ENCODE data around the gene USP17L19.
"Not testable (repeated sequence)": the region's sequence is repeated elsewhere in the genome, so short reads cannot be mapped to it uniquely, and the experiment has no call there.

- TF ChIP-seq REST (IDR thresholded peaks at IDR 0.05); SMC3 (IDR thresholded peaks at IDR 0.05); RAD21 (conservative IDR thresholded peaks at IDR 0.05 in 1 of 2, IDR thresholded peaks at IDR 0.05 in 1 of 2); RFX5 (IDR thresholded peaks at IDR 0.05); MYC (IDR thresholded peaks at IDR 0.05; ENCODE audit: borderline replicate concordance, low read length); POLR2A (IDR thresholded peaks at IDR 0.05; ENCODE audit: low read length); CEBPB (IDR thresholded peaks at IDR 0.05); CTCF (IDR thresholded peaks at IDR 0.05); EHMT2 (IDR thresholded peaks at IDR 0.05; ENCODE audit: low read depth); NFE2L2 (conservative IDR thresholded peaks at IDR 0.05; ENCODE audit: low read length); JUNB (IDR thresholded peaks at IDR 0.05); RCOR1 (IDR thresholded peaks at IDR 0.05; ENCODE audit: low read depth, low read length); JUN (IDR thresholded peaks at IDR 0.05): not testable (repeated sequence)
Observed at GRCh38 chr4:9247953-9248680, 5.1 kb upstream of the USP17L19 start, which contains the start of gene USP17L18.
